B cell (primary cell): Measurements from ENCODE around the gene CD4. TPM values are rescaled to one million over a fixed set of nuclear protein-coding genes. Genes with fewer than 3 reads are reported as not detected.

ENCODE experiments used
- ATAC-seq: fragments of 200-7000 bp; cut with Tn5 transposase; one replicate; pipeline ENCODE4 v1.10.0; 2021; ENCODE audit warnings: low read depth, mild to moderate bottlenecking, moderate number of reproducible peaks, moderate library complexity
- CTCF ChIA-PET: fragments of 350-600 bp; sonication (Branson Sonifier 250); formaldehyde crosslinking; loops from one replicate; lab custom pipeline; 2021; ENCODE audit warnings: antibody characterized with exemption, inconsistent platforms; lab: Charles Lee
- POLR2A ChIA-PET: fragments of 350-600 bp; sonication (Branson Sonifier 250); formaldehyde crosslinking; loops from one replicate; lab custom pipeline; 2021; ENCODE audit warnings: antibody characterized with exemption; lab: Charles Lee
- DNase-seq: peaks from one replicate; pipeline ENCODE4 v3.0.0; 2013
- H2AFZ ChIP-seq: 2 replicates; pipeline ENCODE4 v1.6.1; 2012; ENCODE audit warnings: mild to moderate bottlenecking, low read depth, low read length; ENCODE audit not compliant: insufficient read depth, poor library complexity, severe bottlenecking
- H3K27ac ChIP-seq, 2 donors: 1 replicate in 1 of 2; 2 replicates in 1 of 2; pipeline ENCODE4 v1.5.1; 2012 to 2013; ENCODE audit warnings: low read length in 2 of 2, mild to moderate bottlenecking in 2 of 2, moderate library complexity in 1 of 2
- H3K27me3 ChIP-seq, 4 experiments: fragments of 200-600 bp in 1 of 4; sonication (generic) in 1 of 4; replicated peaks in 1 of 4; 1 replicate in 2 of 4; 2 replicates in 2 of 4; pipeline versions ENCODE4 v1.6.1 to v1.7.0; 2013 to 2016; ENCODE audit warnings: low read length in 3 of 4, mild to moderate bottlenecking in 2 of 4, mixed read lengths in 1 of 4, moderate library complexity in 1 of 4; ENCODE audit not compliant: insufficient read depth in 4 of 4, control insufficient read depth in 3 of 4; ENCODE audit errors: control extremely low read depth in 1 of 4
- H3K36me3 ChIP-seq, 2 experiments: replicated peaks in 1 of 2; 1 replicate in 1 of 2; 2 replicates in 1 of 2; pipeline versions ENCODE4 v1.6.1 to v1.7.1; 2013; ENCODE audit warnings: low read length in 1 of 2; ENCODE audit not compliant: insufficient read depth in 2 of 2, control insufficient read depth in 1 of 2; ENCODE audit errors: control extremely low read depth in 1 of 2, extremely low read depth in 1 of 2
- H3K4me1 ChIP-seq, 2 donors: fragments of 200-600 bp in 1 of 2; sonication (generic) in 1 of 2; 1 replicate in 1 of 2; 2 replicates in 1 of 2; pipeline versions ENCODE4 v1.5.1 to v1.6.1; 2013 to 2017; ENCODE audit warnings: low read length in 2 of 2; ENCODE audit not compliant: control insufficient read depth in 2 of 2, insufficient read depth in 2 of 2
- H3K4me2 ChIP-seq: replicated peaks from 2 replicates; pipeline ENCODE3; 2012; ENCODE audit warnings: mild to moderate bottlenecking, low read depth, low read length; ENCODE audit not compliant: poor library complexity, severe bottlenecking
- H3K4me3 ChIP-seq, 5 experiments: fragments of 200-600 bp in 1 of 5; sonication (generic) in 1 of 5; 1 replicate in 3 of 5; 2 replicates in 2 of 5; pipeline versions ENCODE4 v1.5.1 to v1.7.0; 2011 to 2016; ENCODE audit warnings: low read length in 4 of 5, mild to moderate bottlenecking in 4 of 5, low read depth in 2 of 5, control low read depth in 1 of 5, moderate library complexity in 1 of 5; ENCODE audit not compliant: insufficient read depth in 1 of 5; ENCODE audit errors: control extremely low read depth in 1 of 5, extremely low read depth in 1 of 5
- H3K79me2 ChIP-seq: fragments of 200-600 bp; sonication (generic); one replicate; pipeline ENCODE4 v1.6.0; 2016; ENCODE audit warnings: low read length; ENCODE audit not compliant: control insufficient read depth, insufficient read depth
- H3K9ac ChIP-seq: fragments of 200-600 bp; sonication (generic); 2 replicates; pipeline ENCODE4 v1.6.1; 2017; ENCODE audit warnings: mild to moderate bottlenecking, low read length, moderate library complexity
- H3K9me3 ChIP-seq, 3 donors: one replicate each; pipeline versions ENCODE4 v1.6.1 to v1.7.1; 2013; ENCODE audit warnings: low read length in 2 of 3; ENCODE audit not compliant: control insufficient read depth in 2 of 3, insufficient read depth in 1 of 3; ENCODE audit errors: control extremely low read depth in 1 of 3
- H4K20me1 ChIP-seq: 2 replicates; pipeline ENCODE4 v1.6.0; 2012; ENCODE audit warnings: mild to moderate bottlenecking, low read length; ENCODE audit not compliant: insufficient read depth, control insufficient read depth, poor library complexity, severe bottlenecking
- H3K27ac Mint-ChIP-seq: one replicate; pipeline ENCODE4 v1.8.0; 2021; ENCODE audit warnings: mixed read lengths
- H3K27me3 Mint-ChIP-seq: one replicate; pipeline ENCODE4 v1.8.0; 2021; ENCODE audit warnings: mixed read lengths
- H3K4me1 Mint-ChIP-seq: one replicate; pipeline ENCODE4 v1.8.0; 2021; ENCODE audit warnings: mixed read lengths
- H3K4me3 Mint-ChIP-seq: one replicate; pipeline ENCODE4 v1.8.0; 2021; ENCODE audit warnings: mixed read lengths
- H3K9me3 Mint-ChIP-seq: one replicate; pipeline ENCODE4 v1.8.0; 2022; ENCODE audit warnings: mixed read lengths; ENCODE audit not compliant: insufficient read depth
- CTCF ChIP-seq: fragments of 200-600 bp; IDR thresholded peaks from one replicate; pipeline ENCODE4 v1.8.0; 2022; ENCODE audit warnings: antibody characterized with exemption, mild to moderate bottlenecking
- EZH2 ChIP-seq: IDR thresholded peaks from 2 replicates; pipeline ENCODE4 v1.6.1; 2012; ENCODE audit warnings: borderline replicate concordance, low read depth, mild to moderate bottlenecking, moderate library complexity, low read length; ENCODE audit not compliant: insufficient read depth, poor library complexity, severe bottlenecking
- WGBS: methylation state at CpG from one replicate; pipeline ENCODE4 v1.1.5; 2013; ENCODE audit warnings: missing lambda C conversion rate; ENCODE audit not compliant: insufficient coverage; 5-methylcytosine and 5-hydroxymethylcytosine counted together
- intact Hi-C: fragments of 100-400 bp; cut with micrococcal nuclease; formaldehyde crosslinking; loops from one replicate; pipeline ENCODE4 v1.10.0; 2022
- polyA plus RNA-seq: library from polyadenylated mRNA; depleted of rRNA; stranded (reverse); fragments of >200 nt; gene quantifications from 2 replicates; pipeline ENCODE4 v1.2.3, GENCODE V29; 2012
- total RNA-seq, 2 donors: library from RNA; stranded (reverse); fragments of 120-200 nt in 1 of 2; gene quantifications; 1 replicate in 1 of 2; 2 replicates in 1 of 2; pipeline versions ENCODE4 v1.2.3 to v1.2.4, GENCODE V29; 2013 to 2022

CD4 gene
- total and polyA plus RNA-seq, 2 donors (not counting 1 experiment from before 2014, with no cell fraction given), result 0.49 to 2.2 TPM

- peak overlapping the region; percentile 89 for H3K4me3 Mint-ChIP-seq
- ATAC-seq (no peak), DNase-seq (peak; percentile 38)
- peak overlapping the region; percentile 97 for H3K4me2 ChIP-seq
- peaks cover 17% of the 10 kb centered on the region for H3K79me2 ChIP-seq
- H3K4me1 Mint-ChIP-seq, result peaks cover 50% of the 10 kb centered on the region
- H3K27me3 Mint-ChIP-seq, result no peaks in the 10 kb centered on the region
- peak overlapping the region; percentile 89 for H3K9ac ChIP-seq
- TF ChIP-seq CTCF (no peak), EZH2 (no peak)
- peaks cover 46% of the 10 kb centered on the region for H4K20me1 ChIP-seq
- no peaks in the 10 kb centered on the region for H3K9me3 ChIP-seq
- intact Hi-C loops, result loop anchor here (1.0 to 2.0 kb wide), 8 partner anchors 56 to 245 kb away; partner anchors contain the start of genes C12orf57, C1R, C1RL and LPCAT3
- peak overlapping the region; percentile 89 for H3K27ac Mint-ChIP-seq
- H3K27me3 ChIP-seq, result no peaks in the 10 kb centered on the region
- peaks cover 33 to 41% of the 10 kb centered on the region in 2 donors for H3K4me1 ChIP-seq
- H2AFZ ChIP-seq, result peak overlapping the region; percentile 92
- WGBS, result 18% methylated on average over 14 of the region's 22 CpGs
- peak overlapping the region; percentile 56 to 88 (median 68) for H3K4me3 ChIP-seq
- H3K27ac ChIP-seq, result peak overlapping the region in 1 of 2 donors; percentile 71
- no peaks in the 10 kb centered on the region for H3K9me3 Mint-ChIP-seq
- ChIA-PET POLR2A (interaction anchor here (0.6 to 5.5 kb wide), 7 partner anchors 15 to 255 kb away, joined by 3 to 49 read pairs (median 6); partner anchors contain the start of genes C12orf57, CDCA3, RNU7-1 and USP5), CTCF (interaction anchor here (0.6 to 11.8 kb wide), 24 partner anchors 8 to 307 kb away, joined by 3 to 136 read pairs (median 6); partner anchors contain the start of genes C12orf57, C1R, C1RL and CDCA3)
- H3K36me3 ChIP-seq, result peaks cover 0 to 31% of the 10 kb centered on the region in 2 experiments
Observed at GRCh38 chr12:6868211-6869048, 79.1 kb downstream of the CD4 start.
